PFSK-1 (cell line): ENCODE results near the gene APEH.

Experiments
- FOXP2 ChIP-seq: optimal IDR thresholded peaks from 2 replicates; pipeline ENCODE3; 2011; ENCODE audit warnings: borderline replicate concordance, control low read depth, inconsistent platforms; ENCODE audit not compliant: insufficient read depth; ENCODE audit errors: extremely low read length, extremely low read depth
- POLR2AphosphoS5 ChIP-seq: IDR thresholded peaks from 2 replicates; pipeline ENCODE4 v1.6.1; 2012; ENCODE audit warnings: low read depth, mild to moderate bottlenecking, control low read depth, low read length, moderate library complexity
- REST ChIP-seq, 2 experiments: IDR thresholded peaks; 2 replicates each; pipeline versions ENCODE4 v1.6.1 to v1.8.0; 2011 to 2012; ENCODE audit warnings: low read depth in 2 of 2, low read length in 2 of 2, control low read depth in 1 of 2, inconsistent platforms in 1 of 2, mild to moderate bottlenecking in 1 of 2, moderate library complexity in 1 of 2; ENCODE audit not compliant: insufficient read depth in 1 of 2

- TF ChIP-seq REST (IDR thresholded peaks at IDR 0.05; ENCODE audit: insufficient read depth in 1 of 2, low read depth in 2 of 2, low read length in 2 of 2) (no peak), FOXP2 (no peak), POLR2AphosphoS5 (no peak)
These were observed 35.7 kb upstream of the APEH start for GRCh38 chr3:49638445-49638844.
